ACC112 (cell line): ENCODE measurements around the gene SIX1.

Experiments used
- H2AFZ ChIP-seq: fragments of 200-600 bp; sonication (generic); one replicate; pipeline ENCODE4 v1.6.0; 2017; ENCODE audit warnings: antibody characterized with exemption, low read length; ENCODE audit not compliant: unreplicated experiment
- H3K27ac ChIP-seq: fragments of 200-600 bp; sonication (generic); 2 replicates; pipeline ENCODE4 v1.5.1; 2014; ENCODE audit warnings: low read depth, mild to moderate bottlenecking, antibody characterized with exemption, low read length, moderate library complexity
- H3K27me3 ChIP-seq: fragments of 200-600 bp; sonication (generic); 2 replicates; pipeline ENCODE4 v1.6.1; 2014; ENCODE audit warnings: mild to moderate bottlenecking, antibody characterized with exemption, low read length, moderate library complexity, mixed read lengths; ENCODE audit not compliant: insufficient read depth
- H3K36me3 ChIP-seq: fragments of 200-600 bp; sonication (generic); 2 replicates; pipeline ENCODE4 v1.6.1; 2016; ENCODE audit warnings: mild to moderate bottlenecking, antibody characterized with exemption, low read length, moderate library complexity, mixed read lengths; ENCODE audit not compliant: insufficient read depth
- H3K4me1 ChIP-seq: fragments of 200-600 bp; sonication (generic); one replicate; pipeline ENCODE4 v1.6.1; 2016; ENCODE audit warnings: low read length, mixed read lengths; ENCODE audit not compliant: insufficient read depth, unreplicated experiment, control insufficient read depth
- H3K4me3 ChIP-seq: fragments of 200-600 bp; sonication (generic); 2 replicates; pipeline ENCODE4 v1.5.1; 2014; ENCODE audit warnings: mild to moderate bottlenecking, low read depth, low read length
- H3K79me2 ChIP-seq: fragments of 200-600 bp; sonication (generic); one replicate; pipeline ENCODE4 v1.6.0; 2016; ENCODE audit warnings: low read length; ENCODE audit not compliant: control insufficient read depth, unreplicated experiment, insufficient read depth

The SIX1 gene

GRCh38 chr14:60640859-60641741, 8.2 kb downstream of the SIX1 start:
- no peak overlapping the region for H3K27ac ChIP-seq
- H2AFZ ChIP-seq, result no peak overlapping the region
- peaks cover 17% of the 10 kb centered on the region; the same call in 1 of the 2 replicates for H3K36me3 ChIP-seq
- H3K4me3 ChIP-seq, result no peak overlapping the region
- peaks cover 40% of the 10 kb centered on the region for H3K4me1 ChIP-seq
- peaks cover 41% of the 10 kb centered on the region for H3K79me2 ChIP-seq
- no peaks in the 10 kb centered on the region for H3K27me3 ChIP-seq

- no peak overlapping the region for H2AFZ ChIP-seq
Measured at GRCh38 chr14:60639674-60640073, 9.6 kb downstream of the SIX1 start.

GRCh38 chr14:60637479-60638315, 11.6 kb downstream of the SIX1 start:
- peak overlapping the region; percentile 28; the same call in 1 of the 2 replicates for H3K27ac ChIP-seq

More at GRCh38 chr14:60639674-60640073, 9.6 kb downstream of the SIX1 start:
- no peak overlapping the region for H3K27ac ChIP-seq
- H3K27me3 ChIP-seq, result no peaks in the 10 kb centered on the region
- peaks cover 34% of the 10 kb centered on the region for H3K4me1 ChIP-seq
- peaks cover 27% of the 10 kb centered on the region for H3K79me2 ChIP-seq
- H3K4me3 ChIP-seq, result no peak overlapping the region
- peaks cover 17% of the 10 kb centered on the region; the same call in 1 of the 2 replicates for H3K36me3 ChIP-seq

GRCh38 chr14:60636879-60637478, 12.3 kb downstream of the SIX1 start:
- H3K27me3 ChIP-seq, result no peaks in the 10 kb centered on the region
- H3K27ac ChIP-seq, result no peak overlapping the region
- 0 out of 2 replicates have a peak, but pooled peaks cover 7% of the 10 kb centered on the region for H3K36me3 ChIP-seq
- no peak overlapping the region for H3K4me3 ChIP-seq
- H3K79me2 ChIP-seq, result peaks cover 7% of the 10 kb centered on the region
- H3K4me1 ChIP-seq, result peaks cover 26% of the 10 kb centered on the region
- H2AFZ ChIP-seq, result peak overlapping the region; percentile 70

More at GRCh38 chr14:60637479-60638315, 11.6 kb downstream of the SIX1 start:
- Histone ChIP-seq H3K4me1 (peaks cover 26% of the 10 kb centered on the region), H3K36me3 (peaks cover 12% of the 10 kb centered on the region; the same call in 1 of the 2 replicates), H3K79me2 (peaks cover 7% of the 10 kb centered on the region), H2AFZ (peak overlapping the region; percentile 70), H3K27me3 (no peaks in the 10 kb centered on the region), H3K4me3 (peak overlapping the region; percentile 67)

GRCh38 chr14:60634153-60634552, 15.1 kb downstream of the SIX1 start:
- no peak overlapping the region for H3K27ac ChIP-seq
- H3K79me2 ChIP-seq, result peaks cover 4% of the 10 kb centered on the region
- no peaks in the 10 kb centered on the region for H3K36me3 ChIP-seq
- peaks cover 18% of the 10 kb centered on the region for H3K4me1 ChIP-seq
- H3K27me3 ChIP-seq, result no peaks in the 10 kb centered on the region
- no peak overlapping the region for H3K4me3 ChIP-seq
- no peak overlapping the region for H2AFZ ChIP-seq

- Histone ChIP-seq H3K27me3 (no peaks in the 10 kb centered on the region), H3K79me2 (no peaks in the 10 kb centered on the region), H3K27ac (no peak overlapping the region), H3K4me3 (no peak overlapping the region), H3K4me1 (peaks cover 8% of the 10 kb centered on the region), H2AFZ (no peak overlapping the region), H3K36me3 (no peaks in the 10 kb centered on the region)
Measured at GRCh38 chr14:60632777-60633176, 16.5 kb downstream of the SIX1 start.

GRCh38 chr14:60632257-60632656, 17.0 kb downstream of the SIX1 start:
- no peaks in the 10 kb centered on the region for H3K27me3 ChIP-seq
- H2AFZ ChIP-seq, result no peak overlapping the region
- H3K36me3 ChIP-seq, result no peaks in the 10 kb centered on the region
- H3K27ac ChIP-seq, result no peak overlapping the region
- no peaks in the 10 kb centered on the region for H3K79me2 ChIP-seq
- H3K4me3 ChIP-seq, result no peak overlapping the region
- peaks cover 2% of the 10 kb centered on the region for H3K4me1 ChIP-seq

- Histone ChIP-seq H3K4me3 (no peak overlapping the region), H3K79me2 (no peaks in the 10 kb centered on the region), H3K27ac (no peak overlapping the region), H2AFZ (no peak overlapping the region), H3K27me3 (no peaks in the 10 kb centered on the region), H3K36me3 (no peaks in the 10 kb centered on the region), H3K4me1 (no peaks in the 10 kb centered on the region)
Measured at GRCh38 chr14:60631842-60632241, 17.4 kb downstream of the SIX1 start.

GRCh38 chr14:60630129-60630528, 19.1 kb downstream of the SIX1 start:
- Histone ChIP-seq H3K4me1 (no peaks in the 10 kb centered on the region), H3K79me2 (no peaks in the 10 kb centered on the region), H2AFZ (no peak overlapping the region), H3K27ac (no peak overlapping the region), H3K36me3 (no peaks in the 10 kb centered on the region), H3K4me3 (no peak overlapping the region), H3K27me3 (no peaks in the 10 kb centered on the region)

- H3K36me3 ChIP-seq, result no peaks in the 10 kb centered on the region
- no peaks in the 10 kb centered on the region for H3K27me3 ChIP-seq
- no peak overlapping the region for H3K27ac ChIP-seq
- H3K79me2 ChIP-seq, result no peaks in the 10 kb centered on the region
- H2AFZ ChIP-seq, result no peak overlapping the region
- H3K4me1 ChIP-seq, result peaks cover 9% of the 10 kb centered on the region
- H3K4me3 ChIP-seq, result no peak overlapping the region
Measured at GRCh38 chr14:60628892-60629291, 20.4 kb downstream of the SIX1 start.
